ENCODE data around the gene LRRC39. TPM values are rescaled to one million over a fixed set of nuclear protein-coding genes. Genes with fewer than 3 reads are reported as not detected.
"Not testable (repeated sequence)": the region's sequence is repeated elsewhere in the genome, so short reads cannot be mapped to it uniquely, and the experiment has no call there.

The LRRC39 gene
- 0.44 and 0.52 TPM in 2 replicates for total RNA-seq (2014; rRNA removed; shearing (Covaris generic))

- no peaks in the 10 kb centered on the region for H3K27me3 ChIP-seq (ENCODE audit: control insufficient read depth, insufficient read depth, low read length)
- H3K36me3 ChIP-seq (replicated peaks; ENCODE audit: control insufficient read depth, insufficient read depth, low read length) = no peaks in the 10 kb centered on the region
- no peak within 1 kb of the TSS for H3K4me3 ChIP-seq (ENCODE audit: insufficient read depth, low read depth, low read length)
- DNase-seq = no peak
These were observed at the start of gene LRRC39 for GRCh38 chr1:100178091-100178490. Gene LRRC39 (minus strand): TSS chr1:100178256. CDS start chr1:100168516, 9,740 bp downstream.

- no peaks in the 10 kb centered on the region for H3K27me3 ChIP-seq (ENCODE audit: control insufficient read depth, insufficient read depth, low read length)
- H3K36me3 ChIP-seq (replicated peaks; ENCODE audit: control insufficient read depth, insufficient read depth, low read length) = no peaks in the 10 kb centered on the region
- DNase-seq = no peak
- H3K4me3 ChIP-seq (ENCODE audit: insufficient read depth, low read depth, low read length) = no peak overlapping the region
These were observed 44.4 kb upstream of the LRRC39 start for GRCh38 chr1:100222428-100222827.

GRCh38 chr1:100219883-100220282 lies 41.8 kb upstream of the LRRC39 start:
- peaks cover 1% of the 10 kb centered on the region; the same call in 1 of the 2 replicates for H3K36me3 ChIP-seq (replicated peaks; ENCODE audit: control insufficient read depth, insufficient read depth, low read length)
- H3K4me3 ChIP-seq (ENCODE audit: insufficient read depth, low read depth, low read length) = no peak overlapping the region
- no peaks in the 10 kb centered on the region for H3K27me3 ChIP-seq (ENCODE audit: control insufficient read depth, insufficient read depth, low read length)
- DNase-seq = no peak

GRCh38 chr1:100219457-100219856 lies 41.4 kb upstream of the LRRC39 start:
- Histone ChIP-seq H3K4me3 (ENCODE audit: insufficient read depth, low read depth, low read length) (no peak overlapping the region), H3K36me3 (replicated peaks; ENCODE audit: control insufficient read depth, insufficient read depth, low read length) (peaks cover 3% of the 10 kb centered on the region; the same call in 1 of the 2 replicates), H3K27me3 (ENCODE audit: control insufficient read depth, insufficient read depth, low read length) (no peaks in the 10 kb centered on the region)
- DNase-seq = no peak

- H3K27me3 ChIP-seq (ENCODE audit: control insufficient read depth, insufficient read depth, low read length) = no peaks in the 10 kb centered on the region
- H3K36me3 ChIP-seq (replicated peaks; ENCODE audit: control insufficient read depth, insufficient read depth, low read length) = peaks cover 6% of the 10 kb centered on the region
- H3K4me3 ChIP-seq (ENCODE audit: insufficient read depth, low read depth, low read length) = no peak overlapping the region
- DNase-seq = no peak
These were observed 39.8 kb upstream of the LRRC39 start for GRCh38 chr1:100217834-100218233.

GRCh38 chr1:100215101-100215500 lies 37.0 kb upstream of the LRRC39 start:
- H3K36me3 ChIP-seq (replicated peaks; ENCODE audit: control insufficient read depth, insufficient read depth, low read length) = peaks cover 6% of the 10 kb centered on the region
- no peak overlapping the region for H3K4me3 ChIP-seq (ENCODE audit: insufficient read depth, low read depth, low read length)
- no peaks in the 10 kb centered on the region for H3K27me3 ChIP-seq (ENCODE audit: control insufficient read depth, insufficient read depth, low read length)
- DNase-seq = no peak

GRCh38 chr1:100213141-100213540 lies 35.1 kb upstream of the LRRC39 start:
- Histone ChIP-seq H3K4me3 (ENCODE audit: insufficient read depth, low read depth, low read length) (no peak overlapping the region), H3K27me3 (ENCODE audit: control insufficient read depth, insufficient read depth, low read length) (no peaks in the 10 kb centered on the region), H3K36me3 (replicated peaks; ENCODE audit: control insufficient read depth, insufficient read depth, low read length) (peaks cover 8% of the 10 kb centered on the region)
- peak; percentile 15 for DNase-seq

- Histone ChIP-seq H3K27me3 (ENCODE audit: control insufficient read depth, insufficient read depth, low read length) (no peaks in the 10 kb centered on the region), H3K4me3 (ENCODE audit: insufficient read depth, low read depth, low read length) (no peak overlapping the region), H3K36me3 (replicated peaks; ENCODE audit: control insufficient read depth, insufficient read depth, low read length) (peaks cover 6% of the 10 kb centered on the region)
- DNase-seq = no peak
These were observed 28.2 kb upstream of the LRRC39 start for GRCh38 chr1:100206301-100206700.

- H3K27me3 ChIP-seq (ENCODE audit: control insufficient read depth, insufficient read depth, low read length); H3K36me3 ChIP-seq (replicated peaks; ENCODE audit: control insufficient read depth, insufficient read depth, low read length); DNase-seq; H3K4me3 ChIP-seq (ENCODE audit: insufficient read depth, low read depth, low read length): not testable (repeated sequence)
These were observed 27.5 kb upstream of the LRRC39 start for GRCh38 chr1:100205593-100205992.

GRCh38 chr1:100205103-100205502 lies 27.0 kb upstream of the LRRC39 start:
- DNase-seq; H3K4me3 ChIP-seq (ENCODE audit: insufficient read depth, low read depth, low read length); H3K36me3 ChIP-seq (replicated peaks; ENCODE audit: control insufficient read depth, insufficient read depth, low read length); H3K27me3 ChIP-seq (ENCODE audit: control insufficient read depth, insufficient read depth, low read length): not testable (repeated sequence)

- H3K27me3 ChIP-seq (ENCODE audit: control insufficient read depth, insufficient read depth, low read length); H3K4me3 ChIP-seq (ENCODE audit: insufficient read depth, low read depth, low read length); H3K36me3 ChIP-seq (replicated peaks; ENCODE audit: control insufficient read depth, insufficient read depth, low read length); DNase-seq: not testable (repeated sequence)
These were observed 24.6 kb upstream of the LRRC39 start for GRCh38 chr1:100202703-100203102.

- H3K36me3 ChIP-seq (replicated peaks; ENCODE audit: control insufficient read depth, insufficient read depth, low read length) = not testable (repeated sequence)
These were observed 22.0 kb upstream of the LRRC39 start for GRCh38 chr1:100200060-100200459.

GRCh38 chr1:100198596-100198995 lies 20.5 kb upstream of the LRRC39 start:
- no peak overlapping the region for H3K4me3 ChIP-seq (ENCODE audit: insufficient read depth, low read depth, low read length)
- no peak for DNase-seq
- H3K36me3 ChIP-seq (replicated peaks; ENCODE audit: control insufficient read depth, insufficient read depth, low read length) = peaks cover 1% of the 10 kb centered on the region
- no peaks in the 10 kb centered on the region for H3K27me3 ChIP-seq (ENCODE audit: control insufficient read depth, insufficient read depth, low read length)

More at GRCh38 chr1:100200060-100200459, 22.0 kb upstream of the LRRC39 start:
- DNase-seq; H3K27me3 ChIP-seq (ENCODE audit: control insufficient read depth, insufficient read depth, low read length); H3K4me3 ChIP-seq (ENCODE audit: insufficient read depth, low read depth, low read length): not testable (repeated sequence)

- Histone ChIP-seq H3K36me3 (replicated peaks; ENCODE audit: control insufficient read depth, insufficient read depth, low read length) (no peaks in the 10 kb centered on the region), H3K4me3 (ENCODE audit: insufficient read depth, low read depth, low read length) (no peak overlapping the region), H3K27me3 (ENCODE audit: control insufficient read depth, insufficient read depth, low read length) (no peaks in the 10 kb centered on the region)
- DNase-seq = no peak
These were observed 10.6 kb upstream of the LRRC39 start for GRCh38 chr1:100188617-100189016.

- no peak for DNase-seq
- no peaks in the 10 kb centered on the region for H3K27me3 ChIP-seq (ENCODE audit: control insufficient read depth, insufficient read depth, low read length)
- no peak overlapping the region for H3K4me3 ChIP-seq (ENCODE audit: insufficient read depth, low read depth, low read length)
- H3K36me3 ChIP-seq (replicated peaks; ENCODE audit: control insufficient read depth, insufficient read depth, low read length) = no peaks in the 10 kb centered on the region
These were observed 9.9 kb upstream of the LRRC39 start for GRCh38 chr1:100187912-100188311.

- H3K36me3 ChIP-seq (replicated peaks; ENCODE audit: control insufficient read depth, insufficient read depth, low read length) = no peaks in the 10 kb centered on the region
- H3K27me3 ChIP-seq (ENCODE audit: control insufficient read depth, insufficient read depth, low read length) = no peaks in the 10 kb centered on the region
- H3K4me3 ChIP-seq (ENCODE audit: insufficient read depth, low read depth, low read length) = no peak overlapping the region
- DNase-seq = no peak
These were observed 6.5 kb upstream of the LRRC39 start for GRCh38 chr1:100184536-100184935.

Data from H7 (cell line).